SK-N-SH (cell line): ENCODE data around the gene ECHDC1. TPM values are rescaled to one million over a fixed set of nuclear protein-coding genes. Genes with fewer than 3 reads are reported as not detected.

ENCODE experiments used
- CTCF ChIA-PET: fragments of 300-600, 350-600 bp; formaldehyde crosslinking; extraction: SDS; loops from one replicate; lab custom pipeline; 2021; lab: Yijun Ruan, JAX
- POLR2A ChIA-PET: fragments of 350-600 bp; sonication (Branson Sonifier 250); formaldehyde crosslinking; extraction: SDS; loops from one replicate; lab custom pipeline; 2020; ENCODE audit warnings: antibody characterized with exemption, inconsistent platforms; lab: Yijun Ruan, JAX
- DNase-seq: peaks from one replicate; pipeline ENCODE4 v3.0.0; 2012
- H2AFZ ChIP-seq: fragments of 200-600 bp; sonication (generic); 2 replicates; pipeline ENCODE4 v1.8.1; 2016; ENCODE audit warnings: antibody characterized with exemption, mild to moderate bottlenecking, low read depth
- H3F3A ChIP-seq: fragments of 200-600 bp; sonication (generic); replicated peaks from 2 replicates; pipeline ENCODE3; 2016; ENCODE audit warnings: antibody characterized with exemption, mild to moderate bottlenecking; ENCODE audit not compliant: insufficient read depth
- H3K27ac ChIP-seq, 2 experiments: fragments of 200-500 bp in 1 of 2; fragments of 200-600 bp in 1 of 2; sonication (Bioruptor generic) in 1 of 2; sonication (generic), shearing (Covaris generic) in 1 of 2; 2 replicates each; pipeline versions ENCODE4 v1.5.1 to v1.6.1; 2014 to 2016; ENCODE audit warnings: low read depth in 2 of 2, inconsistent platforms in 1 of 2, low read length in 1 of 2, mild to moderate bottlenecking in 1 of 2, mixed read lengths in 1 of 2
- H3K27me3 ChIP-seq: fragments of 200-600 bp; sonication (generic), shearing (Covaris generic); 2 replicates; pipeline ENCODE4 v1.6.1; 2016; ENCODE audit warnings: mixed run types; ENCODE audit not compliant: insufficient read depth
- H3K36me3 ChIP-seq, 2 experiments: fragments of 200-500 bp in 1 of 2; fragments of 200-600 bp in 1 of 2; sonication (Bioruptor generic) in 1 of 2; sonication (generic) in 1 of 2; replicated peaks in 1 of 2; 2 replicates each; pipeline versions ENCODE3 to v1.5.1; 2014 to 2016; ENCODE audit warnings: low read length in 1 of 2, mild to moderate bottlenecking in 1 of 2; ENCODE audit not compliant: insufficient read depth in 2 of 2, control insufficient read depth in 1 of 2
- H3K4me1 ChIP-seq, 2 experiments: fragments of 200-500 bp in 1 of 2; fragments of 200-600 bp in 1 of 2; sonication (Bioruptor generic) in 1 of 2; sonication (generic), shearing (Covaris generic) in 1 of 2; 2 replicates each; pipeline versions ENCODE4 v1.5.1 to v1.6.1; 2014 to 2016; ENCODE audit warnings: low read depth in 1 of 2, low read length in 1 of 2, mixed run types in 1 of 2; ENCODE audit not compliant: insufficient read depth in 2 of 2, control insufficient read depth in 1 of 2
- H3K4me2 ChIP-seq: fragments of 200-600 bp; sonication (generic), shearing (Covaris generic); 2 replicates; pipeline ENCODE4 v1.6.1; 2017; ENCODE audit warnings: mixed run types
- H3K4me3 ChIP-seq, 2 experiments: fragments of 200-500 bp in 1 of 2; fragments of 200-600 bp in 1 of 2; sonication (Bioruptor generic) in 1 of 2; sonication (generic), shearing (Covaris generic) in 1 of 2; 2 replicates each; pipeline versions ENCODE4 v1.5.1 to v1.8.1; 2014 to 2016; ENCODE audit warnings: low read depth in 2 of 2, inconsistent platforms in 1 of 2, low read length in 1 of 2, mild to moderate bottlenecking in 1 of 2, mixed read lengths in 1 of 2, moderate library complexity in 1 of 2
- H3K79me2 ChIP-seq: fragments of 200-600 bp; sonication (generic); 2 replicates; pipeline ENCODE4 v1.8.1; 2017; ENCODE audit warnings: mild to moderate bottlenecking; ENCODE audit not compliant: insufficient read depth
- H3K9ac ChIP-seq: fragments of 200-600 bp; sonication (generic); 2 replicates; pipeline ENCODE4 v1.6.1; 2017; ENCODE audit warnings: mixed run types
- H3K9me2 ChIP-seq: fragments of 200-600 bp; sonication (generic); 2 replicates; pipeline ENCODE4 v1.6.1; 2017; ENCODE audit warnings: mixed run types
- H3K9me3 ChIP-seq: fragments of 200-600 bp; sonication (generic); 2 replicates; pipeline ENCODE4 v1.6.1; 2017; ENCODE audit warnings: mixed run types, mild to moderate bottlenecking, moderate library complexity
- H4K20me1 ChIP-seq: fragments of 200-600 bp; sonication (generic); 2 replicates; pipeline ENCODE4 v1.6.1; 2017; ENCODE audit warnings: mild to moderate bottlenecking, mixed run types; ENCODE audit not compliant: insufficient read depth
- CHD2 ChIP-seq: fragments of 150-350 bp; IDR thresholded peaks from 2 replicates; pipeline ENCODE4 v1.6.1; 2018; ENCODE audit warnings: low read length; ENCODE audit not compliant: partially characterized antibody
- ELF1 ChIP-seq: IDR thresholded peaks from 2 replicates; pipeline ENCODE4 v1.4.0; 2012
- EP300 ChIP-seq, 2 experiments: IDR thresholded peaks; 2 replicates each; pipeline versions ENCODE4 v1.4.0 to v1.6.1; 2012; ENCODE audit warnings: borderline replicate concordance in 1 of 2, low read depth in 1 of 2, low read length in 1 of 2
- EZH2phosphoT487 ChIP-seq: fragments of 200-600 bp; sonication (generic); IDR thresholded peaks from 2 replicates; pipeline ENCODE4 v1.6.1; 2017; ENCODE audit warnings: low read depth, mixed run types, mild to moderate bottlenecking, antibody characterized with exemption, moderate library complexity, borderline replicate concordance
- FOSL2 ChIP-seq: IDR thresholded peaks from 2 replicates; pipeline ENCODE4 v1.4.0; 2012; ENCODE audit warnings: low read depth, mild to moderate bottlenecking, moderate library complexity, borderline replicate concordance
- FOXJ3 ChIP-seq: sonication (generic); formaldehyde crosslinking; IDR thresholded peaks from 2 replicates; pipeline ENCODE4 v1.5.1; 2020; ENCODE audit warnings: mild to moderate bottlenecking, missing genetic modification reagents
- FOXM1 ChIP-seq: IDR thresholded peaks from 2 replicates; pipeline ENCODE4 v1.4.0; 2012; ENCODE audit warnings: low read depth, mild to moderate bottlenecking
- GATA2 ChIP-seq: sonication (generic); formaldehyde crosslinking; IDR thresholded peaks from 2 replicates; pipeline ENCODE4 v1.5.0; 2020; ENCODE audit warnings: mild to moderate bottlenecking, missing genetic modification reagents
- JUND ChIP-seq: IDR thresholded peaks from 2 replicates; pipeline ENCODE4 v1.4.0; 2012
- MEF2A ChIP-seq: IDR thresholded peaks from 2 replicates; pipeline ENCODE4 v1.4.0; 2012; ENCODE audit warnings: low read depth, borderline replicate concordance
- MXI1 ChIP-seq: IDR thresholded peaks from 2 replicates; pipeline ENCODE4 v1.6.1; 2012; ENCODE audit warnings: mild to moderate bottlenecking, low read depth, low read length, improper control_type of control experiment
- NFIC ChIP-seq: IDR thresholded peaks from 2 replicates; pipeline ENCODE4 v1.4.0; 2012; ENCODE audit warnings: borderline replicate concordance
- NRF1 ChIP-seq: IDR thresholded peaks from 2 replicates; pipeline ENCODE4 v1.6.1; 2012; ENCODE audit warnings: low read depth, mild to moderate bottlenecking, low read length
- POLR2AphosphoS5 ChIP-seq: IDR thresholded peaks from 2 replicates; pipeline ENCODE4 v1.6.1; 2012; ENCODE audit warnings: low read depth, low read length
- RAD21 ChIP-seq: IDR thresholded peaks from 2 replicates; pipeline ENCODE4 v1.6.1; 2012; ENCODE audit warnings: mild to moderate bottlenecking, low read length
- RCOR1 ChIP-seq: fragments of 150-350 bp; IDR thresholded peaks from 2 replicates; pipeline ENCODE4 v1.6.1; 2017; ENCODE audit warnings: antibody characterized with exemption, low read length
- SIN3A ChIP-seq: IDR thresholded peaks from 2 replicates; pipeline ENCODE4 v1.6.1; 2012; ENCODE audit warnings: low read depth, mild to moderate bottlenecking, low read length, moderate library complexity, borderline replicate concordance
- TCF12 ChIP-seq: IDR thresholded peaks from 2 replicates; pipeline ENCODE4 v1.4.0; 2012
- TEAD4 ChIP-seq: IDR thresholded peaks from 2 replicates; pipeline ENCODE4 v1.4.0; 2012; ENCODE audit warnings: mild to moderate bottlenecking, borderline replicate concordance; ENCODE audit not compliant: insufficient read depth
- YY1 ChIP-seq: IDR thresholded peaks from 2 replicates; pipeline ENCODE4 v1.4.0; 2012; ENCODE audit warnings: low read depth, mild to moderate bottlenecking
- WGBS: methylation state at CpG from one replicate; pipeline ENCODE4 v1.1.6; 2017; ENCODE audit warnings: low lambda C conversion rate; 5-methylcytosine and 5-hydroxymethylcytosine counted together
- polyA plus RNA-seq, 3 experiments: library from polyadenylated mRNA; depleted of rRNA; stranded (reverse); fragments of >200 nt; gene quantifications; 2 replicates each; pipeline ENCODE4 v1.2.3, GENCODE V29; 2012
- TF ChIP-seq, protein P1 (sequence below): IDR thresholded peaks from 2 replicates; pipeline ENCODE4 v1.4.0; 2012; ENCODE audit warnings: low read depth, borderline replicate concordance
- TF ChIP-seq, protein P2 (sequence below): fragments of 150-350 bp; IDR thresholded peaks from 2 replicates; pipeline ENCODE4 v1.6.1; 2016; ENCODE audit warnings: mild to moderate bottlenecking, low read depth, low read length
- TF ChIP-seq, protein P3 (sequence below): fragments of 200-600 bp; sonication (generic); IDR thresholded peaks from 2 replicates; pipeline ENCODE4 v1.6.1; 2017; ENCODE audit warnings: antibody characterized with exemption, mild to moderate bottlenecking, moderate library complexity
- TF ChIP-seq, protein P4 (sequence below): IDR thresholded peaks from 2 replicates; pipeline ENCODE4 v1.4.0; 2012; ENCODE audit warnings: low read depth
- TF ChIP-seq, protein P5 (sequence below): fragments of 150-350 bp; IDR thresholded peaks from 2 replicates; pipeline ENCODE4 v1.6.1; 2017; ENCODE audit warnings: antibody characterized with exemption, low read length, low read depth, borderline replicate concordance

The ECHDC1 gene, protein sequence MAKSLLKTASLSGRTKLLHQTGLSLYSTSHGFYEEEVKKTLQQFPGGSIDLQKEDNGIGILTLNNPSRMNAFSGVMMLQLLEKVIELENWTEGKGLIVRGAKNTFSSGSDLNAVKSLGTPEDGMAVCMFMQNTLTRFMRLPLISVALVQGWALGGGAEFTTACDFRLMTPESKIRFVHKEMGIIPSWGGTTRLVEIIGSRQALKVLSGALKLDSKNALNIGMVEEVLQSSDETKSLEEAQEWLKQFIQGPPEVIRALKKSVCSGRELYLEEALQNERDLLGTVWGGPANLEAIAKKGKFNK
- 23.3 and 36.1 TPM in 2 replicates for polyA plus RNA-seq (2012; rRNA removed)
- polyA plus RNA-seq (2012; cell fraction: cytosol; rRNA removed): 48.9 and 55.9 TPM in 2 replicates
- polyA plus RNA-seq (2012; cell fraction: nucleus; rRNA removed): 6.4 and 18.1 TPM in 2 replicates

DNA sequence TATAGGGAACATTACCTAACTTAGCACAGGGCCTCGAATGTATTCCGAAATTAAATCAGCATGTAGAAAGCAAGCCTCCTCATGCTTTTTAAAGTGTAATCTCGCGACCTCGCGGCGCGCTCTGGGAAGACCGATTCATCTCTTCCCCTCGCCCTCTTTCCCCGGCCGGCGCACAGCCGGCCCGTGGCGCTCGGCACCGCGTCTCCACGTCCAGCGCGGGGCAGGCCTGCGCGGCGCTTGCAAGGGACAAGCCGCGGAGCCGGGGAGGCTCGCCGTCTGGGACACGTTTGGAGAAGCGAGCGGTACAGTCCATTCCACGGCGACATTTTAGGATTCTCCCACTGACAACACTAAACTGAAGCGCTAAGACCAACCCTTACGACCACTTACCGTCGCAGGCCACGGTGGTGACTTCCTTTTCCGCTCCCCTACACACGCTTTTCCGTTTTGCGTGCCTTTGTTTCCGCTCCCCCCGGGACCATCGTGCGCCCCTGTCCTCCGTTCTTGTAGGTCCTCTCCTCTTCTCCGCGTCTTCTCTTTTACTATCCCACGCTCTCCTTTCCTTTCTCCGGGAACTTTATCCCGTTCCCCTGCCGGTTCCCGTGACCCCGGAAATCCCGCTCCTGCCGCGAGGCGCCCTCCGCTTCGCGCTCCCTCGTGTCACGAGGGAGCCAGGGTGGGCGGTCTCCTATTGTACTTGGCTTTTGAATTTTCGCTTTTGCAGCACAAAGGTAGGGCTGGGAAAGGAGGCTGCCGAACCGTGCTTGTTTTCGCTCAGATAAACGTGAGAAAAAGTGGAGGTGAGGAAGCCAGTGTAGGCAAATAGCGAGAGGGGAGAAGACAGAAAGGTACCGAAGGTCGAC is at the start of gene ECHDC1:
Gene ECHDC1 (minus strand): TSS at position 664 of the 863 bp plus-strand sequence. CDS start 12,581 bp downstream, outside the sequence.
- Histone ChIP-seq H3K4me3 (peak within 1 kb of the TSS; percentile 90 to 92), H3K4me1 (peaks cover 10 to 24% of the 10 kb centered on the region in 2 experiments; a peak in 3 of 4 replicates), H2AFZ (peak within 1 kb of the TSS; percentile 94), H3K9me2 (no peaks in the 10 kb centered on the region), H3K36me3 (peaks cover 0 to 7% of the 10 kb centered on the region in 2 experiments), H3K27ac (peak within 1 kb of the TSS; percentile 91 to 95), H3K27me3 (no peaks in the 10 kb centered on the region), H3K9me3 (no peaks in the 10 kb centered on the region), H3K79me2 (peaks cover 82% of the 10 kb centered on the region), H4K20me1 (peaks cover 3% of the 10 kb centered on the region; the same call in 1 of the 2 replicates), H3F3A (peaks cover 8% of the 10 kb centered on the region), H3K9ac (peak within 1 kb of the TSS; percentile 93), H3K4me2 (peak within 1 kb of the TSS; percentile 85)
- CTCF ChIA-PET: interaction anchor here (0.7 to 1.8 kb wide), 5 partner anchors 27 to 173 kb away, joined by 3 to 7 read pairs (median 3); no protein-coding TSS in a partner anchor
- WGBS: under 1% methylated on average over 67 of the region's 75 CpGs
- peak; percentile 86 for DNase-seq
- POLR2A ChIA-PET: interaction anchor here (1.1 to 1.2 kb wide), 2 partner anchors 77 to 176 kb away, joined by 3 to 4 read pairs; partner anchors contain the start of genes MTCL3 and RNF146
- TF ChIP-seq TCF12 (no peak), SIN3A (no peak; the same call in 1 of the 2 replicates), RCOR1 (no peak), POLR2AphosphoS5 (peak; percentile 84), GATA2 (CRISPR knock-in tag) (no peak), EP300 (IDR thresholded peaks at IDR 0.05; ENCODE audit: borderline replicate concordance in 1 of 2, low read depth in 1 of 2, low read length in 1 of 2) (no peak), NFIC (no peak), JUND (no peak), EZH2phosphoT487 (no peak), CHD2 (peak; percentile 61), ELF1 (peak; percentile 84), YY1 (0 out of 2 replicates have a peak, but pooled peaks have one; percentile 53), FOXM1 (no peak), RAD21 (no peak), NRF1 (no peak), FOSL2 (no peak), FOXJ3 (CRISPR knock-in tag) (no peak), MXI1 (peak; percentile 20), TEAD4 (no peak), MEF2A (no peak)
- TF ChIP-seq, protein P1, sequence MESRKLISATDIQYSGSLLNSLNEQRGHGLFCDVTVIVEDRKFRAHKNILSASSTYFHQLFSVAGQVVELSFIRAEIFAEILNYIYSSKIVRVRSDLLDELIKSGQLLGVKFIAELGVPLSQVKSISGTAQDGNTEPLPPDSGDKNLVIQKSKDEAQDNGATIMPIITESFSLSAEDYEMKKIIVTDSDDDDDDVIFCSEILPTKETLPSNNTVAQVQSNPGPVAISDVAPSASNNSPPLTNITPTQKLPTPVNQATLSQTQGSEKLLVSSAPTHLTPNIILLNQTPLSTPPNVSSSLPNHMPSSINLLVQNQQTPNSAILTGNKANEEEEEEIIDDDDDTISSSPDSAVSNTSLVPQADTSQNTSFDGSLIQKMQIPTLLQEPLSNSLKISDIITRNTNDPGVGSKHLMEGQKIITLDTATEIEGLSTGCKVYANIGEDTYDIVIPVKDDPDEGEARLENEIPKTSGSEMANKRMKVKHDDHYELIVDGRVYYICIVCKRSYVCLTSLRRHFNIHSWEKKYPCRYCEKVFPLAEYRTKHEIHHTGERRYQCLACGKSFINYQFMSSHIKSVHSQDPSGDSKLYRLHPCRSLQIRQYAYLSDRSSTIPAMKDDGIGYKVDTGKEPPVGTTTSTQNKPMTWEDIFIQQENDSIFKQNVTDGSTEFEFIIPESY: peak; percentile 76; the same call in 1 of the 2 replicates
- TF ChIP-seq, protein P2, sequence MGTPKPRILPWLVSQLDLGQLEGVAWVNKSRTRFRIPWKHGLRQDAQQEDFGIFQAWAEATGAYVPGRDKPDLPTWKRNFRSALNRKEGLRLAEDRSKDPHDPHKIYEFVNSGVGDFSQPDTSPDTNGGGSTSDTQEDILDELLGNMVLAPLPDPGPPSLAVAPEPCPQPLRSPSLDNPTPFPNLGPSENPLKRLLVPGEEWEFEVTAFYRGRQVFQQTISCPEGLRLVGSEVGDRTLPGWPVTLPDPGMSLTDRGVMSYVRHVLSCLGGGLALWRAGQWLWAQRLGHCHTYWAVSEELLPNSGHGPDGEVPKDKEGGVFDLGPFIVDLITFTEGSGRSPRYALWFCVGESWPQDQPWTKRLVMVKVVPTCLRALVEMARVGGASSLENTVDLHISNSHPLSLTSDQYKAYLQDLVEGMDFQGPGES: no peak
- TF ChIP-seq, protein P3, sequence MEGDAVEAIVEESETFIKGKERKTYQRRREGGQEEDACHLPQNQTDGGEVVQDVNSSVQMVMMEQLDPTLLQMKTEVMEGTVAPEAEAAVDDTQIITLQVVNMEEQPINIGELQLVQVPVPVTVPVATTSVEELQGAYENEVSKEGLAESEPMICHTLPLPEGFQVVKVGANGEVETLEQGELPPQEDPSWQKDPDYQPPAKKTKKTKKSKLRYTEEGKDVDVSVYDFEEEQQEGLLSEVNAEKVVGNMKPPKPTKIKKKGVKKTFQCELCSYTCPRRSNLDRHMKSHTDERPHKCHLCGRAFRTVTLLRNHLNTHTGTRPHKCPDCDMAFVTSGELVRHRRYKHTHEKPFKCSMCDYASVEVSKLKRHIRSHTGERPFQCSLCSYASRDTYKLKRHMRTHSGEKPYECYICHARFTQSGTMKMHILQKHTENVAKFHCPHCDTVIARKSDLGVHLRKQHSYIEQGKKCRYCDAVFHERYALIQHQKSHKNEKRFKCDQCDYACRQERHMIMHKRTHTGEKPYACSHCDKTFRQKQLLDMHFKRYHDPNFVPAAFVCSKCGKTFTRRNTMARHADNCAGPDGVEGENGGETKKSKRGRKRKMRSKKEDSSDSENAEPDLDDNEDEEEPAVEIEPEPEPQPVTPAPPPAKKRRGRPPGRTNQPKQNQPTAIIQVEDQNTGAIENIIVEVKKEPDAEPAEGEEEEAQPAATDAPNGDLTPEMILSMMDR: no peak
- TF ChIP-seq, protein P4, sequence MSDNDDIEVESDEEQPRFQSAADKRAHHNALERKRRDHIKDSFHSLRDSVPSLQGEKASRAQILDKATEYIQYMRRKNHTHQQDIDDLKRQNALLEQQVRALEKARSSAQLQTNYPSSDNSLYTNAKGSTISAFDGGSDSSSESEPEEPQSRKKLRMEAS: peak; percentile 95
- TF ChIP-seq, protein P5, sequence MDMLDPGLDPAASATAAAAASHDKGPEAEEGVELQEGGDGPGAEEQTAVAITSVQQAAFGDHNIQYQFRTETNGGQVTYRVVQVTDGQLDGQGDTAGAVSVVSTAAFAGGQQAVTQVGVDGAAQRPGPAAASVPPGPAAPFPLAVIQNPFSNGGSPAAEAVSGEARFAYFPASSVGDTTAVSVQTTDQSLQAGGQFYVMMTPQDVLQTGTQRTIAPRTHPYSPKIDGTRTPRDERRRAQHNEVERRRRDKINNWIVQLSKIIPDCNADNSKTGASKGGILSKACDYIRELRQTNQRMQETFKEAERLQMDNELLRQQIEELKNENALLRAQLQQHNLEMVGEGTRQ: peak; percentile 7; the same call in 1 of the 2 replicates
